Heart left ventricle (tissue), 16 donors: ENCODE measurements around the gene ANKRD39. TPM values are rescaled to one million over a fixed set of nuclear protein-coding genes. Genes with fewer than 3 reads are reported as not detected.
A peak's percentile ranks its signal among the peaks of the same experiment; 100 is the strongest.

Experiments
- ATAC-seq, 4 donors: fragments of 200-7000 bp; cut with Tn5 transposase; one replicate each; pipeline ENCODE4 v1.9.1; 2020 to 2022; ENCODE audit warnings: moderate library complexity in 4 of 4, mild to moderate bottlenecking in 3 of 4, moderate number of reproducible peaks in 1 of 4
- DNase-seq, 5 donors: peaks; one replicate each; pipeline ENCODE4 v3.0.0-alpha.2; 2020
- H3K27ac ChIP-seq, 12 donors: fragments of 200-600 bp; sonication (generic) in 4 of 12; one replicate each; pipeline versions ENCODE4 v1.5.0 to v1.8.0; 2016 to 2022; ENCODE audit warnings: mild to moderate bottlenecking in 2 of 12
- H3K27me3 ChIP-seq, 9 donors: fragments of 200-600 bp; sonication (generic) in 2 of 9; one replicate each; pipeline versions ENCODE4 v1.5.1 to v1.8.0; 2016 to 2022; ENCODE audit warnings: mild to moderate bottlenecking in 3 of 9
- H3K36me3 ChIP-seq, 9 donors: fragments of 200-600 bp; sonication (generic) in 2 of 9; one replicate each; pipeline versions ENCODE4 v1.5.0 to v1.8.0; 2018 to 2022; ENCODE audit warnings: mild to moderate bottlenecking in 2 of 9
- H3K4me1 ChIP-seq, 12 donors: fragments of 200-600 bp; sonication (generic) in 4 of 12; one replicate each; pipeline versions ENCODE4 v1.5.0 to v1.8.0; 2016 to 2022; ENCODE audit warnings: mild to moderate bottlenecking in 3 of 12
- H3K4me3 ChIP-seq, 12 donors: fragments of 200-600 bp; sonication (generic) in 4 of 12; one replicate each; pipeline versions ENCODE4 v1.5.0 to v1.8.0; 2017 to 2022; ENCODE audit warnings: mild to moderate bottlenecking in 9 of 12, moderate library complexity in 4 of 12
- H3K9me3 ChIP-seq, 12 donors: fragments of 200-600 bp; sonication (generic) in 4 of 12; one replicate each; pipeline versions ENCODE4 v1.5.0 to v1.8.0; 2016 to 2022; ENCODE audit warnings: mild to moderate bottlenecking in 1 of 12
- POLR2A ChIP-seq, 2 donors: fragments of 450-650 bp; IDR thresholded peaks; one replicate each; pipeline ENCODE4 v1.6.1; 2017; ENCODE audit warnings: antibody characterized with exemption in 2 of 2, mild to moderate bottlenecking in 2 of 2, moderate library complexity in 2 of 2
- WGBS, 4 donors: extraction: QIAGEN DNeasy Blood & Tissue Kit in 2 of 4; methylation state at CpG; one replicate each; pipeline versions ENCODE4 v1.1.5 to v1.1.7; 2013 to 2018; 5-methylcytosine and 5-hydroxymethylcytosine counted together
- intact Hi-C, 10 donors: fragments of 100-400 bp; cut with DNase I; formaldehyde crosslinking; loops; one replicate each; pipeline versions ENCODE4 v1.11.1 to v1.14.2; 2022
- polyA plus RNA-seq, 2 donors: library from polyadenylated mRNA; stranded (reverse); fragments of 200-250 nt; gene quantifications; one replicate each; pipeline ENCODE4 v1.2.3, GENCODE V29; 2013
- total RNA-seq, 9 donors: library from RNA; depleted of rRNA in 2 of 9; stranded (reverse); fragments of >200 nt in 2 of 9; fragmentation: NEBNext Ultra II Directional in 3 of 9; extraction: Animal tissue kit (Norgen Biotek cat#: 25700) in 3 of 9; gene quantifications; one replicate each; pipeline versions ENCODE4 v1.1.0 to v1.2.4, GENCODE V29; 2016 to 2023
- TF ChIP-seq, protein P1 (sequence below), 12 donors: fragments of 200-600 bp; sonication (generic) in 4 of 12; IDR thresholded peaks; one replicate each; pipeline versions ENCODE4 v1.5.0 to v1.8.0; 2018 to 2022; ENCODE audit warnings: antibody characterized with exemption in 12 of 12, mild to moderate bottlenecking in 5 of 12
- donor health status: ischemic (EF 13 %, LVEDD 7.1; RV severe dilation, severe dysfunction).
- donor health status: healthy with polysubstance abuse.
- donor health status: DM: no; HTN: yes; CAD: no.
- donor health status: DM: no; HTN: no; CAD: no.
- donor health status: ischemic (EF 25% LVEDD 6.9; RV normal size, moderate dysfunction).
- donor health status: ischemic (EF 25% LVEDD 5.7; RV mildly dilated, moderate dysfunction).
- donor health status: healthy.
- donor health status: DM: yes; HTN: yes; CAD: no.
- donor health status: ischemic (EF 35%, LVEDD 5.7; RV mildly dilated, moderate dysfunction).
- donor health status: nonischemic (EF 11% LVEDD 7.7; RV severe dilation, severe dysfunction).
- donor health status: DM: yes; HTN: yes; CAD: no.
- donor health status: PGD.
- donor health status: ischemic (EF 29% LVEDD 5.4; RV normal size, mild dysfunction).
- donor health status: nonischemic (EF 23%, LVEDD 6.1; RV moderate dilation, normal function).

The ANKRD39 gene
- total and polyA plus RNA-seq, 11 donors, result 13.3 to 33.4 (median 17.5) TPM

DNA sequence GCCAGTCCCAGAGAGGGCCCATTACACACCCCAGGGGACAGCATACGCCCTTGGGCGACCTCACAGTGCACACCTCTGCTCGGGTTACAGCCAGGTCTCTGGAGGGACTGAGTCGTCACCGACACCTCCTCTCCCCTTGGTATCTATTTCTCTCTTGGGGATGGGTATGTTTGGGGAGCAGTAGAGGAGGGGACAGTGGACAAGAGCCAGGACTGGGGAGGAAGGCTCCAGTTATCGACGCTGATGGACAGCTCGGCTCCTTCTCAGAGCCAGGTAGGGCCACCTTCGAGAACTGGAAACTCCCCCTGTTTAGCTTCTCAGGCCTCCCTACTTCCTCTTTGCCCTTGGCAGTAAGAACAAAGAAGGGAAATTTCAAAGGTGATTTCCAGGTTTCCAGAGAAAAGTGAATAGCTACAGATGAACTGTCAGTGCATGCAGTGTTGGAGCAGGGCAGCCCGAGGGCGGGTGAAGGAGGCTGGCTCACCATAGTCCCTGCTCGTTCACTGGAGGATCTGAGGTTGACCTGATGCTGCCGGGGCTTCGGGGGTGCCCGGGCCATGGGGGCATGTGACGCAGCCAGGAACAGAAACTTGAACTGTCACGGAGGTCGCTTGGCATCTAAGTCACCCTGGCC is 16.5 kb upstream of the ANKRD39 start:
- 46 to 60% (median 52%) methylated on average over 18 of the region's 18 CpGs for WGBS, 4 donors
- DNase-seq (peak in 1 of 5 donors; percentile 47), ATAC-seq (peak in 2 of 4 donors; percentile 6 to 10)
- Histone ChIP-seq H3K27me3 (peaks cover 0 to 20% (median 0%) of the 10 kb centered on the region in 9 donors), H3K27ac (peak overlapping the region; percentile 66 to 100 (median 81)), H3K4me3 (peak overlapping the region in 1 of 12 donors; percentile 10), H3K9me3 (no peaks in the 10 kb centered on the region), H3K4me1 (peaks cover 3 to 53% (median 32%) of the 10 kb centered on the region in 12 donors), H3K36me3 (no peaks in the 10 kb centered on the region)
- TF ChIP-seq, protein P1, sequence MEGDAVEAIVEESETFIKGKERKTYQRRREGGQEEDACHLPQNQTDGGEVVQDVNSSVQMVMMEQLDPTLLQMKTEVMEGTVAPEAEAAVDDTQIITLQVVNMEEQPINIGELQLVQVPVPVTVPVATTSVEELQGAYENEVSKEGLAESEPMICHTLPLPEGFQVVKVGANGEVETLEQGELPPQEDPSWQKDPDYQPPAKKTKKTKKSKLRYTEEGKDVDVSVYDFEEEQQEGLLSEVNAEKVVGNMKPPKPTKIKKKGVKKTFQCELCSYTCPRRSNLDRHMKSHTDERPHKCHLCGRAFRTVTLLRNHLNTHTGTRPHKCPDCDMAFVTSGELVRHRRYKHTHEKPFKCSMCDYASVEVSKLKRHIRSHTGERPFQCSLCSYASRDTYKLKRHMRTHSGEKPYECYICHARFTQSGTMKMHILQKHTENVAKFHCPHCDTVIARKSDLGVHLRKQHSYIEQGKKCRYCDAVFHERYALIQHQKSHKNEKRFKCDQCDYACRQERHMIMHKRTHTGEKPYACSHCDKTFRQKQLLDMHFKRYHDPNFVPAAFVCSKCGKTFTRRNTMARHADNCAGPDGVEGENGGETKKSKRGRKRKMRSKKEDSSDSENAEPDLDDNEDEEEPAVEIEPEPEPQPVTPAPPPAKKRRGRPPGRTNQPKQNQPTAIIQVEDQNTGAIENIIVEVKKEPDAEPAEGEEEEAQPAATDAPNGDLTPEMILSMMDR (IDR thresholded peaks at IDR 0.05), result no peak
- TF ChIP-seq POLR2A (IDR thresholded peaks at IDR 0.05), result no peak
- intact Hi-C loops, result loop anchor here in 4 of 10 donors (2.0 to 5.0 kb wide), 3 partner anchors 32 to 38 kb away; no protein-coding TSS in a partner anchor

DNA sequence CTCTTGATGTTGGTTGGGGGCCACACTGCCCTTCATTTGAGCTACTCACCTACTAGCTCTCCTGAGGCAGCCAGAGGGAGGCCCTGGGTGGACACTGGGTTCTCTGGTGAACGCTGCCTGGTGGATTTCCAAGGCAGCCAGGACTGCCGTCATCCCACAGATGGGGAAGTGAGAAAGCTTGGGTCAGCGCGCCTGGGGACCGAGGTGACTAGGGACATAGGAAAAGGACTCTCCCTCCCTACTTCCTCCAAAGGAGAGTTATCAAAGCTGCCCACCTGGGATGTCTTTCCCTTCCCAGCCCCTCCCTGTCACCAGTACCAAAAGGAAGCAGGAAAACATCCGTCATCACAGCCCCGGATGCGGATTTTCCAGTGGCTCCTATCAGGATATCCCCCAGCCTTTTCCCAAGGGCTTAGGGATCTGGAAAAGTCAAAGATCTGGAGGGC is 15.9 kb upstream of the ANKRD39 start:
- ATAC-seq, result peak; percentile 12 to 78 (median 34)
- Histone ChIP-seq H3K36me3 (no peaks in the 10 kb centered on the region), H3K9me3 (no peaks in the 10 kb centered on the region), H3K27me3 (peaks cover 0 to 25% (median 0%) of the 10 kb centered on the region in 9 donors), H3K4me3 (peak overlapping the region in 7 of 12 donors; percentile 9 to 37 (median 28)), H3K27ac (peak overlapping the region; percentile 68 to 100 (median 81)), H3K4me1 (peaks cover 3 to 53% (median 32%) of the 10 kb centered on the region in 12 donors)
- WGBS, 4 donors, result 29 to 52% (median 44%) methylated on average over 3 to 8 of the region's 8 CpGs
- DNase-seq, result peak; percentile 85 to 87 (median 86)
- intact Hi-C loops, result loop anchor here in 4 of 10 donors (2.0 to 5.0 kb wide), 3 partner anchors 33 to 39 kb away; no protein-coding TSS in a partner anchor
- TF ChIP-seq POLR2A (IDR thresholded peaks at IDR 0.05), result peak in 1 of 2 donors; percentile 25
- TF ChIP-seq, protein P1 (IDR thresholded peaks at IDR 0.05), result peak in 3 of 12 donors; percentile 8 to 29 (median 22)

- Histone ChIP-seq H3K9me3 (no peaks in the 10 kb centered on the region), H3K36me3 (no peaks in the 10 kb centered on the region), H3K27ac (peak overlapping the region; percentile 68 to 100 (median 81)), H3K4me3 (peak overlapping the region in 8 of 12 donors; percentile 2 to 37 (median 24)), H3K27me3 (peaks cover 0 to 27% (median 0%) of the 10 kb centered on the region in 9 donors), H3K4me1 (peaks cover 3 to 60% (median 37%) of the 10 kb centered on the region in 12 donors)
- no peak for TF ChIP-seq POLR2A (IDR thresholded peaks at IDR 0.05)
- TF ChIP-seq, protein P1 (IDR thresholded peaks at IDR 0.05), result no peak
- peak in 1 of 5 donors; percentile 41 for DNase-seq
- no peak for ATAC-seq
- intact Hi-C loops, result loop anchor here in 3 of 10 donors (5.0 kb wide), 2 partner anchors 35 to 40 kb away; no protein-coding TSS in a partner anchor
- WGBS, 4 donors, result 66 to 81% (median 73%) methylated on average over 14 of the region's 14 CpGs
Observed at GRCh38 chr2:96872591-96873349, 15.0 kb upstream of the ANKRD39 start.
